GM19023 (cell line): ENCODE results near the gene PORCN.

Experiments used
- ATAC-seq: cut with Tn5 transposase; IDR thresholded peaks from one replicate; pipeline ENCODE4 v1.9.1; 2021; ENCODE audit warnings: mild to moderate bottlenecking, moderate library complexity; ENCODE audit not compliant: unreplicated experiment

Gene PORCN

GRCh38 chrX:48508400-48509244 is at the start of gene PORCN:
Gene PORCN (plus strand): TSS chrX:48508992. CDS start chrX:48509821, 829 bp downstream.
- ATAC-seq: peak; percentile 84

GRCh38 chrX:48459483-48459882 is 49.3 kb upstream of the PORCN start:
- ATAC-seq: no peak

- no peak for ATAC-seq
Measured at GRCh38 chrX:48460031-48460430, 48.8 kb upstream of the PORCN start.

GRCh38 chrX:48460606-48461005 is 48.2 kb upstream of the PORCN start:
- no peak for ATAC-seq

GRCh38 chrX:48461830-48462229 is 47.0 kb upstream of the PORCN start:
- ATAC-seq: no peak

- no peak for ATAC-seq
Measured at GRCh38 chrX:48465336-48465933, 43.4 kb upstream of the PORCN start.

GRCh38 chrX:48466696-48467095 is 42.1 kb upstream of the PORCN start:
- ATAC-seq: no peak

- ATAC-seq: no peak
Measured at GRCh38 chrX:48467281-48467761, 41.5 kb upstream of the PORCN start.

GRCh38 chrX:48468247-48468671 is 40.5 kb upstream of the PORCN start:
- ATAC-seq: peak; percentile 57

- no peak for ATAC-seq
Measured at GRCh38 chrX:48468693-48469691, 39.8 kb upstream of the PORCN start.

GRCh38 chrX:48470110-48470832 is 38.5 kb upstream of the PORCN start, which contains the start of gene SLC38A5:
Gene SLC38A5 (minus strand): TSS chrX:48470260. CDS start chrX:48467924, 2,336 bp downstream.
- ATAC-seq: no peak

- ATAC-seq: no peak
Measured at GRCh38 chrX:48470833-48471118, 38.0 kb upstream of the PORCN start.

- no peak for ATAC-seq
Measured at GRCh38 chrX:48471504-48471903, 37.3 kb upstream of the PORCN start.

- ATAC-seq: no peak
Measured at GRCh38 chrX:48472225-48472624, 36.6 kb upstream of the PORCN start.

GRCh38 chrX:48472851-48473703 is 35.7 kb upstream of the PORCN start:
- no peak for ATAC-seq

- ATAC-seq: no peak
Measured at GRCh38 chrX:48473704-48473990, 35.1 kb upstream of the PORCN start.

GRCh38 chrX:48474127-48474526 is 34.7 kb upstream of the PORCN start:
- no peak for ATAC-seq

- ATAC-seq: no peak
Measured at GRCh38 chrX:48474581-48474980, 34.2 kb upstream of the PORCN start.

GRCh38 chrX:48475296-48475695 is 33.5 kb upstream of the PORCN start:
- ATAC-seq: no peak
